ENCODE results near the gene DHH.

Gene DHH

DNA sequence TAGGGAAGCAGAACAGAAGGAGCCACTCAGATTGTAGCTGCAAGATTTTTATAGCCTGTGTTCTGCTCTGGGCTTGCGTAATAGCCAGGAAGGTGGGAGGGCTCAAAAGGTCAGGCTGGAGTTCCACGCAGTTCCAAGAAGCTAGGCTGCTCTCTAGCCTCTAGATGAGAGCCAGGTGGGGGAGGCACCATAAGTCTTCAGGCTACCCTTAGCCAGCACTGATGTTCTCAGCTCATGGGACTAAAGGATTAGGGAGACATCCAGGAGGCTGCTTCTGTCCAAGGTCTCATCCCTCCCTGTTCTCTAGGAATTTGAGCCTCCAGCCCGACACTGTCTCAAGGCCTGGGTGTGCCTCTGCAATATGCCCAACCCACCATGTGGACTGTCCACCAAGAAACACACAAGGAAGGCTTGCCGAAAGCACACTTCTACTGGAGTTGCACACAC lies 14.4 kb upstream of the DHH start:
- DNase-seq (ENCODE audit: low read depth): no peak

DNA sequence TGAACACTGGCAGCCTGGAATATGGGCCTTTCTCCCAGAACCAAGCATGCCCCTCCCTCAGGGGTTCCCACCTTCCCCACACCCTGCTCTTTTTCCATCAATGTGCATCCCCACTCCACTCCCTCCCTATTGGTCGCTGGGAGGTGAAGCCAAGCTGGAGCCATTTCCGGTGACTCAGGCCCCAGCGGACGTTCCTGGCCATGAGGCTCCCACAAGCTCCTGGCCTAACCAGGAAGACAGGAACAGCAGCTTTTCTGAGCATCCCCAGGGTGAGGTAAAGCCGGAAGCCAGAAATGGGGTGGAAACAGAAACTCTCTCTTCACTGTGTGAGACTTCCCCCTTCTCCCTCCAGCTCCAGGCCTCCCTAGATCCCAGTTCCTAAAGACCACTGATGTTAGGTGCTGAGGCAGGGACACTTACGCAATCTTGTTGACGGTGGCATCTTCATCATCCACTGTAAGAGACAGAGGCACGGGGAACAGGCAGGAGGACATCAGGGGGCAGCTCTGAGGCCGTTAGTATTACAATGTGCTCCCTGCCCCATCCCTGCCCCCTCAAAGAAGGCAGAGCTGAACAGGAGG lies 11.0 kb upstream of the DHH start:
- no peak for DNase-seq (ENCODE audit: low read depth)

DNA sequence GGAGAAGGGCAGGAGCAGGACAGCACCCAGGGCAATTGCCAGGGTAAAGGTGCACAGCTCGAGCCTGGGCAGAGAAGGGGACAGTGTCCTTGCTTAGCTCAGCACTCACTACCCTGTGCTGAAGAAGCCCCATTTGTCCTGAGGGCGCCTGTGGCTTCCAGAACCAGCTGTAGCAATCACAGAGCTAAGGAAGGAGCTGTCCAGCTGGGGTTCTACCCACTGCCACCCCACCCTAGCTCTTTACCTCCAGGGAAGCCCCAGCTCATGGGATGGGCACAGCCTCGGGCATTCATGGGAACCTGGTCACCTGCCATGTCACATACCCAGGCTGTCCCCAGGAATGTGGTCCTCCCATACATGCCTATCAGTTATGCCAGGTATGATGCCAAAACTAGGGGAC lies 10.2 kb upstream of the DHH start:
- DNase-seq (ENCODE audit: low read depth): no peak

- DNase-seq (ENCODE audit: low read depth): no peak
Measured at GRCh38 chr12:49100380-49100779, 5.8 kb upstream of the DHH start.

GRCh38 chr12:49098703-49099102 lies 4.1 kb upstream of the DHH start:
- no peak for DNase-seq (ENCODE audit: low read depth)

DNA sequence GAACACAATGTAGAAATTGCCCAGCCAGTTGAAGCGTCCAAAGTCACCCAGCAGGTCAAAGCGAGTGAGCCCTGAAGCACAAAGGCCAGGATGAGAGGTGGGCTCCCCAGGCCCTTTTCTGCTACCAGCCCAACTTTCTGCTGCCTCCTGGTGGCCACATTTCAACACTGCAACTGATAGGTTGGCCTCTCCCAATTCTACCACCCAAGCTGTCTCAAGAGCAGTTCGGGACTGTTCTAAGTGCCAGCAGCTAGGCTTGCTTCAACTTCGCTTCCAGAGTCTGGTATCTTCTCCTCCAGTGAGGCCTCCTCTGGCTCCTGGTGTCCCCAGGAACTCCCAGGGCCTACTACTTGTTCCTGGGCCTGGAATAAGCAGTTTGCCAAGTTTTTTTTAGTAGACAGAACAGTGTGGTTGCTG lies 3.4 kb upstream of the DHH start:
- peak; percentile 45 for DNase-seq (ENCODE audit: low read depth)

DNA sequence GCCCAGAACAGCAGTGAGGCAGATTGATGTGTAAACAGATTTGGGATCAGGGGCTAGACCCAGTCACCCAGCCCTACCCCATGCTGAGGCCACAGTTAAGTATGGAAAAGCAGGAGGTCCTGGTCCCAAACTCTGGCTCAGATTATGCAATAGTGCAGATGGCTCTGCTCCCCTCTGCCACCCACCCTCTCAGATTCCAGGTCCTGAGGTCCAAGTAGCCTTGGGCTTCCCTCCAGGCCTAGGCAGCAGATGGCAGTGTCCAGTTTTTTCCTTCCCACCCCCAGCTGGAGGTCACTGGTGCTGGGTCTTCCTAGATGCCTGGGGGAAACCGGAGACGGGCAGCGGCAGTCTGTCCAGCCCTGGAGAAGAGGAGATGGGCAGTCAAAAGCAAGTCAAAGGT lies 2.8 kb upstream of the DHH start:
- DNase-seq (ENCODE audit: low read depth): no peak

GRCh38 chr12:49094975-49095365 lies 369 bp upstream of the DHH start:
- DNase-seq (ENCODE audit: low read depth): no peak

DNA sequence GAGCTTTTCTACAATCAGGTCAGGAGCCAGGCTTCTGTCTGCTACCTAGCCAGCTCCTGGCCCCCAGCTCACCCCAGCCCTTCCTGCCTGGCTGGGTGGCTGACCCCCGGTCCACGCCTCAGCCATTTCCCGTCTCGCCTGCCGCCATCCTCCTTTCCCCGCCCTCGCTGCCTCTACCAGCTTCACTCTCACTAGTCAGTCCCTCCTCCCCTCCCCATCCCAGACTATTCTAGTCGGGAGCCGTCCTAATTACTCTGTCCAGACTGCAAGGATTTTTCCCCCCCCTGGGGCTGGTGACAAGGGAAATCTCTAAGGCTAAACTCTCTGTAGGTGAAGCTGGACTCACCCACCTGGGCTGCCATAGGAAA lies 825 bp downstream of the DHH start:
- no peak for DNase-seq (ENCODE audit: low read depth)

GRCh38 chr12:49092816-49093406 lies 1.7 kb downstream of the DHH start:
- no peak for DNase-seq (ENCODE audit: low read depth)

- peak; percentile 29 for DNase-seq (ENCODE audit: low read depth)
Measured at GRCh38 chr12:49092086-49092815, 2.4 kb downstream of the DHH start.

DNA sequence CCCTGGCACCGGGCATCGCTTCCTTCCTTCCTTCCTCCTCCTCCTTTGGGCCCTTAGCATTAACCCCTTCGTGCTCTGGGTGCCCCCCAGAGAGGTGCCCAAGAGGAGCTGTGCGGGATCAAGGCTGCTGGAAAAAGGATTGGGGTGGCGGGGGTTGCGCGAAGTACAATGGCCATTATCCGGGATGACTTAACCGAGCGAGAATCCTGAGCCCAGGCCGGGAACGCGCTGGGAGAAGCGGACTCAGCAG lies 2.8 kb downstream of the DHH start:
- DNase-seq (ENCODE audit: low read depth): no peak

GRCh38 chr12:49091056-49091835 lies 3.4 kb downstream of the DHH start:
- no peak for DNase-seq (ENCODE audit: low read depth)

DNA sequence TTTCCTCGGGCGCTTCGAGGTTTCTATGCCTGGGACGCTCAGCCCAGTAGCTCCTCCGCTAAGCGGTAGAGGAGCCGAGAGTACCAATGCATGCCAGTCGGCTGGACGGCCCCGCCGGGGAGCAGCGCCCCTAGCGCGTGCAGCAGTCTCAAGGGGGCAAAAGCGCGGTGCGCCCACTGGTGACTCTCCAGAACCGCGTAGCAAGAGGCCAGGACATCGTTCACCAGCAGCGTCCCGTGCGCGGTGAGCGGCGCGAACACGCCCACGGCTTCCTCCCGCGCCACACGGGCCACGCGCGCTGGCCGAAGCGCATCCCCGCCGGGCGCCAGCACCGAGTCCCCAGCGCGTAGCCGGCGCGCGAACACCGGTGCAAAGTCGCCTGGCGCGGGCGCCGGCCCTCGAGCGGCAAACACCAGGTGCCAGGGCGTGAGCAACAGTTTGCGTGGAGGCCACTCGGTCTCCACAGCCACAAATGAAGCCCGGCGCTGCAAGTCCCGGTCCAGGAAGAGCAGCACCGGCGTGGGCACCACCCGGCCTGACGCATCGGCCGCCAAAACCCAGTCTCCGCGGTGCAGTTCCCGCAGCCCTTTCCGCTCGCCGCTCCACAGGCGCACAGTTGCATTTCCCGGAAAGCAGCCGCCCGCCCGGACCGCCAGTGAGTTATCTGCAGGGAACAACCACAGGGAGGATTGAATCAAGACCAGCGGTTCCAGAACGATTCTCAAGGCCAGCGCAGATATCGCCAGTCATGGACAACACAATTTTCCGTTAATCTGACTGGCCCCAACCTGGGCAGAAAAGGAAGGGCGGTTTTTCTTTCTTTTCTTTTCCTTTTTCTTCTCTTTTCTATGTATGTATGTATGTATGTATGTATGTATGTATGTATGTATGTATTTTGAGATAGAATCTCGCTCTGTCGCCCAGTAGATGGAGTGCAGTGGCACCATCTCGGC lies 4.5 kb downstream of the DHH start:
- no peak for DNase-seq (ENCODE audit: low read depth)

- no peak for DNase-seq (ENCODE audit: low read depth)
Measured at GRCh38 chr12:49088932-49089330, 5.7 kb downstream of the DHH start.

- peak; percentile 46 for DNase-seq (ENCODE audit: low read depth)
Measured at GRCh38 chr12:49088150-49088931, 6.3 kb downstream of the DHH start.

- DNase-seq (ENCODE audit: low read depth): no peak
Measured at GRCh38 chr12:49086116-49086515, 8.5 kb downstream of the DHH start.

- DNase-seq (ENCODE audit: low read depth): no peak
Measured at GRCh38 chr12:49084438-49084837, 10.2 kb downstream of the DHH start.

- no peak for DNase-seq (ENCODE audit: low read depth)
Measured at GRCh38 chr12:49079793-49080192, 14.8 kb downstream of the DHH start.

- no peak for DNase-seq (ENCODE audit: low read depth)
Measured at GRCh38 chr12:49070971-49071370, 23.6 kb downstream of the DHH start.

All from activated gamma-delta T cell treated with anti-CD3 and anti-CD28 coated beads, Interleukin-2, amount 50 U/mL, for 16 hours (primary cell).